PC-3 (cell line): ENCODE data around the gene NTRK2. TPM values are rescaled to one million over a fixed set of nuclear protein-coding genes. Genes with fewer than 3 reads are reported as not detected.

Source experiments
- ATAC-seq: fragments of 200-7000 bp; cut with Tn5 transposase; 2 replicates; pipeline ENCODE4 v1.9.1; 2020; ENCODE audit warnings: mild to moderate bottlenecking, moderate library complexity
- BruUV-seq: library from RNA; stranded (reverse); fragments of 400-500 nt; replicated peaks from 2 replicates; lab custom pipeline; 2021; lab: Mats Ljungman, UMichigan
- CTCF ChIA-PET: fragments of 300-600 bp; sonication (Branson Sonifier 250); formaldehyde crosslinking; loops from one replicate; lab custom pipeline; 2022; ENCODE audit warnings: antibody characterized with exemption; lab: Charles Lee
- POLR2A ChIA-PET: fragments of 300-600 bp; sonication (Branson Sonifier 250); formaldehyde crosslinking; loops from one replicate; lab custom pipeline; 2022; ENCODE audit warnings: antibody characterized with exemption; ENCODE audit not compliant: unreplicated experiment; lab: Charles Lee
- DNase-seq: peaks from one replicate; pipeline ENCODE4 v3.0.0-alpha.2; 2015
- H2AFZ ChIP-seq: fragments of 300-600 bp; sonication (generic); 2 replicates; pipeline ENCODE4 v1.6.0; 2016; ENCODE audit warnings: antibody characterized with exemption, low read length
- H3F3A ChIP-seq: fragments of 300-600 bp; sonication (generic); one replicate; pipeline ENCODE4 v1.6.0; 2017; ENCODE audit warnings: antibody characterized with exemption, low read length, control low read depth, mild to moderate bottlenecking; ENCODE audit not compliant: unreplicated experiment
- H3K27ac ChIP-seq: fragments of 300-600 bp; sonication (generic); 2 replicates; pipeline ENCODE4 v1.5.1; 2016; ENCODE audit warnings: mild to moderate bottlenecking, low read length
- H3K27me3 ChIP-seq: fragments of 300-600 bp; sonication (generic); 2 replicates; pipeline ENCODE4 v1.6.1; 2016; ENCODE audit warnings: low read length, mixed read lengths
- H3K36me3 ChIP-seq: fragments of 300-600 bp; sonication (generic); 2 replicates; pipeline ENCODE4 v1.6.1; 2016; ENCODE audit warnings: low read depth, mixed run types, low read length, mixed read lengths
- H3K4me1 ChIP-seq: fragments of 300-600 bp; sonication (generic); 2 replicates; pipeline ENCODE4 v1.5.1; 2016; ENCODE audit warnings: low read length; ENCODE audit not compliant: insufficient read depth
- H3K4me2 ChIP-seq: fragments of 300-600 bp; sonication (generic); 2 replicates; pipeline ENCODE4 v1.6.0; 2016; ENCODE audit warnings: low read length
- H3K4me3 ChIP-seq: fragments of 300-600 bp; sonication (generic); 2 replicates; pipeline ENCODE4 v1.5.1; 2016; ENCODE audit warnings: mild to moderate bottlenecking, low read length, mixed read lengths
- H3K79me2 ChIP-seq: fragments of 300-600 bp; sonication (generic); 2 replicates; pipeline ENCODE4 v1.6.1; 2017; ENCODE audit warnings: low read length, mixed read lengths
- H3K9ac ChIP-seq: fragments of 300-600 bp; sonication (generic); 2 replicates; pipeline ENCODE4 v1.6.0; 2016; ENCODE audit warnings: mild to moderate bottlenecking, low read length
- H3K9me2 ChIP-seq: fragments of 300-600 bp; sonication (generic); replicated peaks from 2 replicates; pipeline ENCODE4 v1.6.1; 2016; ENCODE audit warnings: mixed run types, low read length, mixed read lengths
- H3K9me3 ChIP-seq: fragments of 300-600 bp; sonication (generic); 2 replicates; pipeline ENCODE4 v1.6.1; 2016; ENCODE audit warnings: low read length, mixed read lengths
- H4K20me1 ChIP-seq: fragments of 300-600 bp; sonication (generic); 2 replicates; pipeline ENCODE4 v1.6.1; 2016; ENCODE audit warnings: low read length, mixed read lengths
- CTCF ChIP-seq: fragments of 300-600 bp; sonication (generic); conservative IDR thresholded peaks from 2 replicates; pipeline ENCODE4 v1.5.1; 2017; ENCODE audit warnings: antibody characterized with exemption, low read depth, mild to moderate bottlenecking, low read length
- EZH2 ChIP-seq: fragments of 300-600 bp; sonication (generic); IDR thresholded peaks from one replicate; pipeline ENCODE4 v1.6.1; 2017; ENCODE audit warnings: antibody characterized with exemption, mild to moderate bottlenecking, low read length; ENCODE audit not compliant: unreplicated experiment
- EZH2phosphoT487 ChIP-seq: fragments of 300-600 bp; sonication (generic); IDR thresholded peaks from 2 replicates; pipeline ENCODE4 v1.6.1; 2018; ENCODE audit warnings: mild to moderate bottlenecking, antibody characterized with exemption, low read length, borderline replicate concordance
- intact Hi-C: fragments of 100-400 bp; cut with micrococcal nuclease; formaldehyde crosslinking; loops from 2 replicates; pipeline ENCODE4 v1.9.0; 2023
- total RNA-seq: library from RNA; depleted of rRNA; stranded (reverse); fragments of >200 nt; gene quantifications from 2 replicates; pipeline ENCODE4 v1.2.3, GENCODE V29; 2014

Gene NTRK2
- total RNA-seq, 1 experiment from 2014 or later: not detected

- Histone ChIP-seq H4K20me1 (no peaks in the 10 kb centered on the region), H3K4me1 (no peaks in the 10 kb centered on the region), H3K9me2 (no peaks in the 10 kb centered on the region), H3K27me3 (no peaks in the 10 kb centered on the region), H3K27ac (no peak overlapping the region), H2AFZ (no peak overlapping the region), H3K79me2 (no peaks in the 10 kb centered on the region), H3K9me3 (no peaks in the 10 kb centered on the region), H3K36me3 (no peaks in the 10 kb centered on the region), H3K4me2 (no peak overlapping the region), H3K4me3 (no peak overlapping the region), H3F3A (no peaks in the 10 kb centered on the region), H3K9ac (no peak overlapping the region)
- POLR2A ChIA-PET: no interaction called here
- ATAC-seq (no peak), DNase-seq (peak; percentile 50)
- TF ChIP-seq EZH2phosphoT487 (no peak), EZH2 (no peak), CTCF (no peak)
- intact Hi-C loops: no loop called here
- CTCF ChIA-PET: no interaction called here
- no TSS peak for BruUV-seq
Measured at GRCh38 chr9:85013703-85014102, 344.2 kb downstream of the NTRK2 start.

- Histone ChIP-seq H3K36me3 (no peaks in the 10 kb centered on the region), H3F3A (no peaks in the 10 kb centered on the region), H3K9ac (no peak overlapping the region), H3K4me2 (no peak overlapping the region), H3K4me1 (no peaks in the 10 kb centered on the region), H3K27me3 (no peaks in the 10 kb centered on the region), H3K4me3 (no peak overlapping the region), H2AFZ (no peak overlapping the region), H4K20me1 (no peaks in the 10 kb centered on the region), H3K9me3 (no peaks in the 10 kb centered on the region), H3K27ac (no peak overlapping the region), H3K9me2 (no peaks in the 10 kb centered on the region), H3K79me2 (no peaks in the 10 kb centered on the region)
- CTCF ChIA-PET: no interaction called here
- POLR2A ChIA-PET: no interaction called here
- ATAC-seq (no peak), DNase-seq (no peak)
- intact Hi-C loops: no loop called here
- no TSS peak for BruUV-seq
- no peak for TF ChIP-seq EZH2
- no peak for TF ChIP-seq CTCF
- TF ChIP-seq EZH2phosphoT487: no peak
Measured at GRCh38 chr9:85014292-85014691, 344.8 kb downstream of the NTRK2 start.

- Histone ChIP-seq H3K27me3 (no peaks in the 10 kb centered on the region), H3K9ac (no peak overlapping the region), H3K9me3 (no peaks in the 10 kb centered on the region), H3K36me3 (no peaks in the 10 kb centered on the region), H4K20me1 (no peaks in the 10 kb centered on the region), H3F3A (no peaks in the 10 kb centered on the region), H3K27ac (no peak overlapping the region), H3K9me2 (no peaks in the 10 kb centered on the region), H3K4me1 (no peaks in the 10 kb centered on the region), H3K79me2 (no peaks in the 10 kb centered on the region), H3K4me2 (no peak overlapping the region), H2AFZ (no peak overlapping the region), H3K4me3 (no peak overlapping the region)
- intact Hi-C loops: no loop called here
- ChIA-PET CTCF (no interaction called here), POLR2A (no interaction called here)
- TF ChIP-seq EZH2: no peak
- TF ChIP-seq CTCF: no peak
- no peak for TF ChIP-seq EZH2phosphoT487
- no TSS peak for BruUV-seq
- DNase-seq: no peak
- no peak for ATAC-seq
Measured at GRCh38 chr9:85016384-85017006, 347.0 kb downstream of the NTRK2 start.
